H9 (cell line): ENCODE results near the gene HUS1B. TPM values are rescaled to one million over a fixed set of nuclear protein-coding genes. Genes with fewer than 3 reads are reported as not detected.

Source experiments
- DNase-seq: peaks from one replicate; pipeline ENCODE4 v3.0.0-alpha.2; 2017
- H2AFZ ChIP-seq: one replicate; pipeline ENCODE4 v1.6.1; 2013; ENCODE audit warnings: mild to moderate bottlenecking, low read length, control low read depth, moderate library complexity
- H2AK5ac ChIP-seq: 2 replicates; pipeline ENCODE4 v1.6.1; 2013; ENCODE audit warnings: low read length, control low read depth, mixed read lengths; ENCODE audit not compliant: insufficient read length
- H2BK120ac ChIP-seq: one replicate; pipeline ENCODE4 v1.6.1; 2013; ENCODE audit warnings: low read depth, mild to moderate bottlenecking, low read length, control low read depth, inconsistent platforms; ENCODE audit not compliant: poor library complexity, severe bottlenecking
- H2BK12ac ChIP-seq: 2 replicates; pipeline ENCODE4 v1.6.1; 2013; ENCODE audit warnings: low read length, control low read depth, mixed read lengths, low read depth; ENCODE audit not compliant: insufficient read length
- H2BK15ac ChIP-seq: 2 replicates; pipeline ENCODE4 v1.6.1; 2013; ENCODE audit warnings: low read depth, low read length, control low read depth
- H2BK20ac ChIP-seq: one replicate; pipeline ENCODE4 v1.6.1; 2013; ENCODE audit warnings: low read depth, mild to moderate bottlenecking, low read length, control low read depth, inconsistent platforms; ENCODE audit not compliant: poor library complexity, severe bottlenecking
- H2BK5ac ChIP-seq: 2 replicates; pipeline ENCODE4 v1.6.1; 2013; ENCODE audit warnings: low read length, control low read depth, mixed read lengths; ENCODE audit not compliant: insufficient read length
- H3K14ac ChIP-seq: 2 replicates; pipeline ENCODE4 v1.6.1; 2013; ENCODE audit warnings: low read length, control low read depth; ENCODE audit not compliant: insufficient read depth
- H3K18ac ChIP-seq: 2 replicates; pipeline ENCODE4 v1.6.1; 2013; ENCODE audit warnings: low read depth, mild to moderate bottlenecking, mixed read lengths, low read length, control low read depth; ENCODE audit not compliant: insufficient read length
- H3K23ac ChIP-seq: 2 replicates; pipeline ENCODE4 v1.6.1; 2013; ENCODE audit warnings: low read length, control low read depth, mixed read lengths, low read depth; ENCODE audit not compliant: insufficient read length
- H3K23me2 ChIP-seq: 2 replicates; pipeline ENCODE4 v1.6.1; 2013; ENCODE audit warnings: low read depth, mild to moderate bottlenecking, mixed read lengths, low read length, control low read depth; ENCODE audit not compliant: insufficient read length, poor library complexity, severe bottlenecking
- H3K27ac ChIP-seq: 2 replicates; pipeline ENCODE4 v1.5.1; 2013; ENCODE audit warnings: low read length, control low read depth, mixed read lengths, low read depth; ENCODE audit not compliant: insufficient read length
- H3K27me3 ChIP-seq: 2 replicates; pipeline ENCODE4 v1.6.1; 2013; ENCODE audit warnings: low read length, control low read depth, inconsistent platforms; ENCODE audit not compliant: insufficient read depth
- H3K4ac ChIP-seq: 2 replicates; pipeline ENCODE4 v1.6.1; 2013; ENCODE audit warnings: low read depth, mild to moderate bottlenecking, control low read depth, inconsistent platforms, low read length, moderate library complexity
- H3K4me1 ChIP-seq: 2 replicates; pipeline ENCODE4 v1.6.1; 2013; ENCODE audit warnings: low read length, control low read depth, inconsistent platforms; ENCODE audit not compliant: insufficient read depth
- H3K4me2 ChIP-seq: 2 replicates; pipeline ENCODE4 v1.6.1; 2013; ENCODE audit warnings: low read length, control low read depth, mixed read lengths; ENCODE audit not compliant: insufficient read length, insufficient read depth
- H3K56ac ChIP-seq: 2 replicates; pipeline ENCODE4 v1.6.1; 2013; ENCODE audit warnings: low read depth, mild to moderate bottlenecking, mixed read lengths, low read length, control low read depth; ENCODE audit not compliant: insufficient read length
- H3K79me1 ChIP-seq: 2 replicates; pipeline ENCODE4 v1.6.1; 2013; ENCODE audit warnings: low read depth, mild to moderate bottlenecking, moderate library complexity, low read length, control low read depth, inconsistent platforms; ENCODE audit not compliant: insufficient read depth, poor library complexity, severe bottlenecking
- H3K79me2 ChIP-seq: 2 replicates; pipeline ENCODE4 v1.6.1; 2013; ENCODE audit warnings: low read length, control low read depth, inconsistent platforms; ENCODE audit not compliant: insufficient read depth
- H3K9ac ChIP-seq: 2 replicates; pipeline ENCODE4 v1.6.1; 2013; ENCODE audit warnings: low read length, control low read depth, mixed read lengths; ENCODE audit not compliant: insufficient read length; ENCODE audit errors: extremely low read depth
- H3K9me3 ChIP-seq: one replicate; pipeline ENCODE4 v1.6.1; 2013; ENCODE audit warnings: low read depth, low read length, inconsistent platforms; ENCODE audit not compliant: control insufficient read depth
- H3T11ph ChIP-seq: one replicate; pipeline ENCODE4 v1.6.1; 2013; ENCODE audit warnings: mild to moderate bottlenecking, low read length, control low read depth, inconsistent platforms
- H4K20me1 ChIP-seq: one replicate; pipeline ENCODE4 v1.6.1; 2013; ENCODE audit not compliant: control insufficient read depth, insufficient read length, insufficient read depth
- H4K5ac ChIP-seq: 2 replicates; pipeline ENCODE4 v1.6.1; 2013; ENCODE audit warnings: low read depth, mild to moderate bottlenecking, mixed read lengths, low read length, control low read depth; ENCODE audit not compliant: insufficient read length
- H4K8ac ChIP-seq: replicated peaks from 2 replicates; pipeline ENCODE4 v1.6.1; 2013; ENCODE audit warnings: low read length, control low read depth, mixed read lengths, low read depth; ENCODE audit not compliant: insufficient read length
- H4K91ac ChIP-seq: 2 replicates; pipeline ENCODE4 v1.6.1; 2013; ENCODE audit warnings: low read depth, mild to moderate bottlenecking, moderate library complexity, mixed read lengths, low read length, control low read depth; ENCODE audit not compliant: insufficient read length
- H3K27ac Mint-ChIP-seq, 3 experiments: 2 replicates in 2 of 3; 3 replicates in 1 of 3; pipeline ENCODE4 v1.8.0; 2020 to 2021; ENCODE audit warnings: mixed read lengths in 3 of 3, mild to moderate bottlenecking in 1 of 3, moderate library complexity in 1 of 3
- H3K27me3 Mint-ChIP-seq: 2 replicates; pipeline ENCODE4 v1.8.0; 2021; ENCODE audit warnings: low read depth, mild to moderate bottlenecking, moderate library complexity, mixed read lengths
- H3K36me3 Mint-ChIP-seq, 3 experiments: 2 replicates in 2 of 3; 3 replicates in 1 of 3; pipeline ENCODE4 v1.8.0; 2020 to 2021; ENCODE audit warnings: low read depth in 3 of 3, mixed read lengths in 3 of 3; ENCODE audit not compliant: insufficient read depth in 1 of 3
- H3K4me1 Mint-ChIP-seq, 2 experiments: 2 replicates each; pipeline ENCODE4 v1.8.0; 2020; ENCODE audit warnings: mixed read lengths in 2 of 2
- H3K4me3 Mint-ChIP-seq, 2 experiments: 2 replicates in 1 of 2; 3 replicates in 1 of 2; pipeline ENCODE4 v1.8.0; 2020 to 2021; ENCODE audit warnings: mild to moderate bottlenecking in 2 of 2, mixed read lengths in 2 of 2, moderate library complexity in 1 of 2
- H3K9me3 Mint-ChIP-seq, 2 experiments: 2 replicates in 1 of 2; 3 replicates in 1 of 2; pipeline ENCODE4 v1.8.0; 2020; ENCODE audit warnings: mild to moderate bottlenecking in 2 of 2, mixed read lengths in 2 of 2, moderate library complexity in 1 of 2
- CTCF ChIP-seq: fragments of 200-600 bp; sonication (generic); conservative IDR thresholded peaks from 3 replicates; pipeline ENCODE4 v1.8.0; 2021; ENCODE audit warnings: antibody characterized with exemption, mild to moderate bottlenecking
- WGBS: extraction: QIAGEN DNeasy Blood & Tissue Kit; methylation state at CpG from one replicate; pipeline ENCODE4 v1.1.7; 2013; ENCODE audit warnings: missing lambda C conversion rate, low lambda C conversion rate, mixed read lengths; ENCODE audit not compliant: insufficient read length; ENCODE audit errors: extremely low coverage; 5-methylcytosine and 5-hydroxymethylcytosine counted together
- total RNA-seq: library from RNA; stranded (reverse); gene quantifications from 2 replicates; pipeline ENCODE4 v1.2.1, GENCODE V29; 2021

HUS1B gene
- total RNA-seq, 1 experiment from 2014 or later = 0.96 TPM

GRCh38 chr6:674956-675355, 18.1 kb upstream of the HUS1B start:
- Histone ChIP-seq H4K20me1 (no peaks in the 10 kb centered on the region), H2BK20ac (no peak overlapping the region), H4K5ac (no peak overlapping the region), H3K4me2 (no peak overlapping the region), H3T11ph (no peak overlapping the region), H2AK5ac (no peak overlapping the region), H3K23me2 (no peaks in the 10 kb centered on the region), H3K27ac (no peak overlapping the region), H3K9ac (no peak overlapping the region), H3K14ac (no peak overlapping the region; the same call in 1 of the 2 replicates), H3K27me3 (no peaks in the 10 kb centered on the region), H3K4me1 (peaks cover 11% of the 10 kb centered on the region), H2BK15ac (no peak overlapping the region), H2BK5ac (no peak overlapping the region), H3K4ac (no peak overlapping the region), H4K91ac (no peak overlapping the region), H3K79me2 (peaks cover 11% of the 10 kb centered on the region; the same call in 1 of the 2 replicates), H2BK12ac (no peak overlapping the region), H4K8ac (no peak overlapping the region), H3K23ac (no peak overlapping the region), H2AFZ (no peak overlapping the region), H2BK120ac (no peak overlapping the region), H3K79me1 (peaks cover 3% of the 10 kb centered on the region), H3K18ac (peak overlapping the region; percentile 57), H3K9me3 (no peaks in the 10 kb centered on the region), H3K56ac (no peak overlapping the region)
- Mint-ChIP-seq H3K4me1 (peaks cover 30 to 34% of the 10 kb centered on the region in 2 experiments), H3K9me3 (peaks cover 17 to 21% of the 10 kb centered on the region in 2 experiments), H3K27me3 (no peaks in the 10 kb centered on the region), H3K27ac (peak overlapping the region; percentile 62 to 79 (median 76)), H3K36me3 (peaks cover 22 to 32% (median 24%) of the 10 kb centered on the region in 3 experiments), H3K4me3 (no peak overlapping the region; a peak in 1 of 5 replicates)
- no CpG with 5 or more reads among the region's 3 CpGs for WGBS
- DNase-seq = no peak
- TF ChIP-seq CTCF = no peak
